ENCODE measurements around the gene TBP. TPM values are rescaled to one million over a fixed set of nuclear protein-coding genes. Genes with fewer than 3 reads are reported as not detected.

TBP gene
- total and polyA plus RNA-seq, 2 of the 13 experiments (the other 11 are each of a cell fraction or from before 2014, with no cell fraction given), result 21.7 to 28.1 TPM

GRCh38 chr6:170584181-170584953 lies 30.2 kb downstream of the TBP start, which contains the start of gene PDCD2 (continued):
- TF ChIP-seq ZNF558 (CRISPR knock-in tag; IDR thresholded peaks at IDR 0.05; ENCODE audit: borderline replicate concordance), result peak; percentile 87; the same call in 1 of the 2 replicates
- peak; percentile 54; the same call in 1 of the 2 replicates for TF ChIP-seq ARID5B (CRISPR knock-in tag; IDR thresholded peaks at IDR 0.05)
- TF ChIP-seq, protein P1, sequence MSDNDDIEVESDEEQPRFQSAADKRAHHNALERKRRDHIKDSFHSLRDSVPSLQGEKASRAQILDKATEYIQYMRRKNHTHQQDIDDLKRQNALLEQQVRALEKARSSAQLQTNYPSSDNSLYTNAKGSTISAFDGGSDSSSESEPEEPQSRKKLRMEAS (IDR thresholded peaks at IDR 0.05), result peak; percentile 92
- peak; percentile 72 for TF ChIP-seq SAFB2 (CRISPR knock-in tag; IDR thresholded peaks at IDR 0.05; ENCODE audit: borderline replicate concordance, low read depth)
- TF ChIP-seq TBX2 (CRISPR knock-in tag; IDR thresholded peaks at IDR 0.05; ENCODE audit: borderline replicate concordance), result peak; percentile 65
- TF ChIP-seq SRSF9 (IDR thresholded peaks at IDR 0.05; ENCODE audit: borderline replicate concordance, insufficient read depth, low read depth, low read length, poor library complexity, severe bottlenecking), result no peak
- TF ChIP-seq GLI4 (CRISPR knock-in tag; IDR thresholded peaks at IDR 0.05; ENCODE audit: borderline replicate concordance), result no peak
- TF ChIP-seq, protein P2, sequence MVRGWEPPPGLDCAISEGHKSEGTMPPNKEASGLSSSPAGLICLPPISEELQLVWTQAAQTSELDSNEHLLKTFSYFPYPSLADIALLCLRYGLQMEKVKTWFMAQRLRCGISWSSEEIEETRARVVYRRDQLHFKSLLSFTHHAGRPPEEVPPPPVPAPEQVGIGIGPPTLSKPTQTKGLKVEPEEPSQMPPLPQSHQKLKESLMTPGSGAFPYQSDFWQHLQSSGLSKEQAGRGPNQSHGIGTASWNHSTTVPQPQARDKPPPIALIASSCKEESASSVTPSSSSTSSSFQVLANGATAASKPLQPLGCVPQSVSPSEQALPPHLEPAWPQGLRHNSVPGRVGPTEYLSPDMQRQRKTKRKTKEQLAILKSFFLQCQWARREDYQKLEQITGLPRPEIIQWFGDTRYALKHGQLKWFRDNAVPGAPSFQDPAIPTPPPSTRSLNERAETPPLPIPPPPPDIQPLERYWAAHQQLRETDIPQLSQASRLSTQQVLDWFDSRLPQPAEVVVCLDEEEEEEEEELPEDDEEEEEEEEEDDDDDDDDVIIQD (CRISPR knock-in tag; IDR thresholded peaks at IDR 0.05; ENCODE audit: low read depth), result peak; percentile 53; the same call in 1 of the 2 replicates
- TF ChIP-seq ISL2 (CRISPR knock-in tag; IDR thresholded peaks at IDR 0.05), result peak; percentile 77; the same call in 1 of the 2 replicates
- TF ChIP-seq E2F2 (CRISPR knock-in tag; IDR thresholded peaks at IDR 0.05; ENCODE audit: borderline replicate concordance), result 0 out of 2 replicates have a peak, but pooled peaks have one; percentile 15
- 0 out of 2 replicates have a peak, but pooled peaks have one; percentile 84 for TF ChIP-seq ISX (CRISPR knock-in tag; conservative IDR thresholded peaks at IDR 0.05)
- TF ChIP-seq ATF2 (CRISPR knock-in tag; IDR thresholded peaks at IDR 0.05), result peak; percentile 78
- TF ChIP-seq, protein P3, sequence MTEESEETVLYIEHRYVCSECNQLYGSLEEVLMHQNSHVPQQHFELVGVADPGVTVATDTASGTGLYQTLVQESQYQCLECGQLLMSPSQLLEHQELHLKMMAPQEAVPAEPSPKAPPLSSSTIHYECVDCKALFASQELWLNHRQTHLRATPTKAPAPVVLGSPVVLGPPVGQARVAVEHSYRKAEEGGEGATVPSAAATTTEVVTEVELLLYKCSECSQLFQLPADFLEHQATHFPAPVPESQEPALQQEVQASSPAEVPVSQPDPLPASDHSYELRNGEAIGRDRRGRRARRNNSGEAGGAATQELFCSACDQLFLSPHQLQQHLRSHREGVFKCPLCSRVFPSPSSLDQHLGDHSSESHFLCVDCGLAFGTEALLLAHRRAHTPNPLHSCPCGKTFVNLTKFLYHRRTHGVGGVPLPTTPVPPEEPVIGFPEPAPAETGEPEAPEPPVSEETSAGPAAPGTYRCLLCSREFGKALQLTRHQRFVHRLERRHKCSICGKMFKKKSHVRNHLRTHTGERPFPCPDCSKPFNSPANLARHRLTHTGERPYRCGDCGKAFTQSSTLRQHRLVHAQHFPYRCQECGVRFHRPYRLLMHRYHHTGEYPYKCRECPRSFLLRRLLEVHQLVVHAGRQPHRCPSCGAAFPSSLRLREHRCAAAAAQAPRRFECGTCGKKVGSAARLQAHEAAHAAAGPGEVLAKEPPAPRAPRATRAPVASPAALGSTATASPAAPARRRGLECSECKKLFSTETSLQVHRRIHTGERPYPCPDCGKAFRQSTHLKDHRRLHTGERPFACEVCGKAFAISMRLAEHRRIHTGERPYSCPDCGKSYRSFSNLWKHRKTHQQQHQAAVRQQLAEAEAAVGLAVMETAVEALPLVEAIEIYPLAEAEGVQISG (CRISPR knock-in tag; IDR thresholded peaks at IDR 0.05), result peak; percentile 97
- TF ChIP-seq, protein P4, sequence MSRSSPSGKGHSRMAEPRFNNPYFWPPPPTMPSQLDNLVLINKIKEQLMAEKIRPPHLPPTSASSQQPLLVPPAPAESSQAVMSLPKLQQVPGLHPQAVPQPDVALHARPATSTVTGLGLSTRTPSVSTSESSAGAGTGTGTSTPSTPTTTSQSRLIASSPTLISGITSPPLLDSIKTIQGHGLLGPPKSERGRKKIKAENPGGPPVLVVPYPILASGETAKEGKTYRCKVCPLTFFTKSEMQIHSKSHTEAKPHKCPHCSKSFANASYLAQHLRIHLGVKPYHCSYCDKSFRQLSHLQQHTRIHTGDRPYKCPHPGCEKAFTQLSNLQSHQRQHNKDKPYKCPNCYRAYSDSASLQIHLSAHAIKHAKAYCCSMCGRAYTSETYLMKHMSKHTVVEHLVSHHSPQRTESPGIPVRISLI (CRISPR knock-in tag; IDR thresholded peaks at IDR 0.05; ENCODE audit: borderline replicate concordance), result no peak

All from HepG2 (cell line).